ENCODE results near the gene SERPING1. TPM values are rescaled to one million over a fixed set of nuclear protein-coding genes. Genes with fewer than 3 reads are reported as not detected.

Gene SERPING1
- total RNA-seq, 3 donors from 2014 or later (not counting 1 experiment from before 2014, with no cell fraction given), result 0.50 TPM; not detected in 2

- intact Hi-C loops (cut with micrococcal nuclease), result no loop called here
- Histone ChIP-seq H3K36me3 (ENCODE audit: control insufficient read depth, insufficient read depth, low read length) (no peaks in the 10 kb centered on the region), H3K9me3 (ENCODE audit: control insufficient read depth, insufficient read depth, low read length) (no peaks in the 10 kb centered on the region), H3K27ac (ENCODE audit: low read length) (no peak overlapping the region), H3K27me3 (ENCODE audit: control insufficient read depth, insufficient read depth, low read length) (no peaks in the 10 kb centered on the region), H3K4me1 (ENCODE audit: control insufficient read depth, insufficient read depth, low read length) (peaks cover 7% of the 10 kb centered on the region), H3K4me3 (ENCODE audit: low read length) (no peak overlapping the region)
- no peak overlapping the region for H3K4me3 Mint-ChIP-seq
- no peak for ATAC-seq
- DNase-seq, result no peak
- no peaks in the 10 kb centered on the region for H3K9me3 Mint-ChIP-seq
- no peaks in the 10 kb centered on the region for H3K36me3 Mint-ChIP-seq
- no peak for TF ChIP-seq CTCF (IDR thresholded peaks at IDR 0.05)
- H3K27ac Mint-ChIP-seq, result no peak overlapping the region
- peaks cover 0 to 6% of the 10 kb centered on the region in 2 donors for H3K27me3 Mint-ChIP-seq (ENCODE audit: low read depth in 2 of 2)
- 92% methylated on average over 4 of the region's 5 CpGs for whole genome bisulfite sequencing (ENCODE audit: insufficient coverage)
- no peaks in the 10 kb centered on the region for H3K4me1 Mint-ChIP-seq
These were observed 7.5 kb downstream of the SERPING1 start for GRCh38 chr11:57605028-57605420.

DNA sequence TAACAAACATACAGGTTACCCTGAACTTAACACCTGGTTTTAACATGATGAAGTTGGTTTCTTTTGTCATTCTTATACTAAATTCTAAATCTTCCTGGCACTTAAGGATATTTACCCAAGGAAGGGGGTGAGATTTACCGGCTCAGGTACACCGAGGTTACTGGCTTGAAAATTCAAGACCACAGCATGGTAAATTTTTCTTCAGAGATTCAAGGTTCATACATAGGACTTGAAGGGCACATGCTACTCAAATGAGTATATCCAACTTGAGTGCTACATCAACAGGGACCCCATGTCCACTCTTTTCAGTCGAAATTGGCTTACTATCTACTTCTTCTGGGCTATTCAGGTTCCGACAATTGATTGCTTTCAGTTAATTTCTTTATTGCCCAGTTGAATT lies 12.7 kb downstream of the SERPING1 start:
- intact Hi-C loops (cut with micrococcal nuclease), result no loop called here
- no peaks in the 10 kb centered on the region for H3K9me3 ChIP-seq (ENCODE audit: control insufficient read depth, insufficient read depth, low read length)

GRCh38 chr11:57614234-57614772 lies 16.8 kb downstream of the SERPING1 start:
- DNase-seq, result no peak
- no peak overlapping the region for H3K27ac Mint-ChIP-seq
- H3K9me3 ChIP-seq (ENCODE audit: control insufficient read depth, insufficient read depth, low read length), result peaks cover 3% of the 10 kb centered on the region
- H3K4me3 Mint-ChIP-seq, result no peak overlapping the region
- no peak for TF ChIP-seq CTCF (IDR thresholded peaks at IDR 0.05)
- no peak for ATAC-seq
- H3K36me3 ChIP-seq (ENCODE audit: control insufficient read depth, insufficient read depth, low read length), result no peaks in the 10 kb centered on the region
- no peaks in the 10 kb centered on the region for H3K4me1 ChIP-seq (ENCODE audit: control insufficient read depth, insufficient read depth, low read length)
- intact Hi-C loops (cut with micrococcal nuclease), result no loop called here
- H3K9me3 Mint-ChIP-seq, result no peaks in the 10 kb centered on the region
- no peaks in the 10 kb centered on the region for H3K4me1 Mint-ChIP-seq
- H3K27ac ChIP-seq (ENCODE audit: low read length), result no peak overlapping the region
- H3K27me3 Mint-ChIP-seq (ENCODE audit: low read depth in 2 of 2), result peaks cover 7 to 28% of the 10 kb centered on the region in 2 donors
- no peak overlapping the region for H3K4me3 ChIP-seq (ENCODE audit: low read length)
- H3K27me3 ChIP-seq (ENCODE audit: control insufficient read depth, insufficient read depth, low read length), result no peaks in the 10 kb centered on the region
- WGBS (ENCODE audit: insufficient coverage), result 78% methylated on average over 10 of the region's 10 CpGs
- H3K36me3 Mint-ChIP-seq, result no peaks in the 10 kb centered on the region

More for the DNA sequence above, 12.7 kb downstream of the SERPING1 start:
- Histone ChIP-seq H3K27me3 (ENCODE audit: control insufficient read depth, insufficient read depth, low read length) (no peaks in the 10 kb centered on the region), H3K4me1 (ENCODE audit: control insufficient read depth, insufficient read depth, low read length) (no peaks in the 10 kb centered on the region), H3K4me3 (ENCODE audit: low read length) (no peak overlapping the region), H3K27ac (ENCODE audit: low read length) (no peak overlapping the region), H3K36me3 (ENCODE audit: control insufficient read depth, insufficient read depth, low read length) (no peaks in the 10 kb centered on the region)
- Mint-ChIP-seq H3K4me1 (no peaks in the 10 kb centered on the region), H3K27ac (no peak overlapping the region), H3K4me3 (no peak overlapping the region), H3K36me3 (no peaks in the 10 kb centered on the region), H3K27me3 (ENCODE audit: low read depth in 2 of 2) (peaks cover 0 to 20% of the 10 kb centered on the region in 2 donors), H3K9me3 (no peaks in the 10 kb centered on the region)
- no peak for ATAC-seq
- 85% methylated on average over 4 of the region's 4 CpGs for WGBS (ENCODE audit: insufficient coverage)
- no peak for DNase-seq
- no peak for TF ChIP-seq CTCF (IDR thresholded peaks at IDR 0.05)

DNA sequence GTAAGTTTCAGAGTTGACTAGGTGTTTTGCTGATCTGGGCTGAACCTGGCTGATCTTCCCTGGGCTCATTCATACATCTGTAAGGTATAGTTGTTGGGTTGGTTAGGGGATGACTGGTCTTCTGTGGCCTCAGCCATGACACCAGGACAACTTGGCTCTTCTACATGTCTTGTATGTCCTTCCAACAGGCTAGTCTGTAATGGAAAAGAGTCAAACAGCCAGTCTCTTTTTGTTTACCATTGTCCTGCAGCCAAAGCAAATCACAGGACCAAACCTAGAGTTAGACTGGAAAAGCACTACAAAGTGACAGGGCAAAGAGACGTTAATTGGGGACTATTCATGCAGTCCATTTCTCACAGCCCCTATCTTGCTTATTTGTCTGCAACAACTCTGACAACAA lies 17.8 kb downstream of the SERPING1 start:
- no peak overlapping the region for H3K4me3 ChIP-seq (ENCODE audit: low read length)
- intact Hi-C loops (cut with micrococcal nuclease), result no loop called here

More for the DNA sequence above, 17.8 kb downstream of the SERPING1 start:
- Mint-ChIP-seq H3K4me1 (no peaks in the 10 kb centered on the region), H3K9me3 (no peaks in the 10 kb centered on the region), H3K27ac (no peak overlapping the region), H3K4me3 (no peak overlapping the region), H3K27me3 (ENCODE audit: low read depth in 2 of 2) (peaks cover 7 to 28% of the 10 kb centered on the region in 2 donors), H3K36me3 (no peaks in the 10 kb centered on the region)
- Histone ChIP-seq H3K27ac (ENCODE audit: low read length) (no peak overlapping the region), H3K4me1 (ENCODE audit: control insufficient read depth, insufficient read depth, low read length) (no peaks in the 10 kb centered on the region), H3K36me3 (ENCODE audit: control insufficient read depth, insufficient read depth, low read length) (no peaks in the 10 kb centered on the region), H3K27me3 (ENCODE audit: control insufficient read depth, insufficient read depth, low read length) (no peaks in the 10 kb centered on the region), H3K9me3 (ENCODE audit: control insufficient read depth, insufficient read depth, low read length) (peaks cover 8% of the 10 kb centered on the region)
- WGBS (ENCODE audit: insufficient coverage), result 100% methylated on average over 1 of the region's 1 CpG
- no peak for ATAC-seq
- no peak for TF ChIP-seq CTCF (IDR thresholded peaks at IDR 0.05)
- no peak for DNase-seq

Data from natural killer cell (primary cell).